SH-SY5Y (cell line): ENCODE data around the gene ASB10.

Experiments
- GATA2 ChIP-seq: IDR thresholded peaks from 2 replicates; pipeline ENCODE4 v1.6.1; 2011; ENCODE audit warnings: mild to moderate bottlenecking, low read depth, low read length
- GATA3 ChIP-seq: IDR thresholded peaks from 2 replicates; pipeline ENCODE4 v1.6.1; 2011; ENCODE audit warnings: low read depth, mild to moderate bottlenecking, low read length, moderate library complexity

- no peak for TF ChIP-seq GATA3
- TF ChIP-seq GATA2, result no peak
These were observed 45.0 kb downstream of the ASB10 start for GRCh38 chr7:151141855-151142685.
